Hippocampal formation (tissue), 2 donors: ENCODE data around the gene EMC8.

ENCODE experiments used
- DNase-seq, 2 donors: peaks; one replicate each; lab custom pipeline; 2025; lab: John Stamatoyannopoulos, UW

Gene EMC8

GRCh38 chr16:85729452-85730185 is 69.7 kb downstream of the EMC8 start:
- DNase-seq: no peak

DNA sequence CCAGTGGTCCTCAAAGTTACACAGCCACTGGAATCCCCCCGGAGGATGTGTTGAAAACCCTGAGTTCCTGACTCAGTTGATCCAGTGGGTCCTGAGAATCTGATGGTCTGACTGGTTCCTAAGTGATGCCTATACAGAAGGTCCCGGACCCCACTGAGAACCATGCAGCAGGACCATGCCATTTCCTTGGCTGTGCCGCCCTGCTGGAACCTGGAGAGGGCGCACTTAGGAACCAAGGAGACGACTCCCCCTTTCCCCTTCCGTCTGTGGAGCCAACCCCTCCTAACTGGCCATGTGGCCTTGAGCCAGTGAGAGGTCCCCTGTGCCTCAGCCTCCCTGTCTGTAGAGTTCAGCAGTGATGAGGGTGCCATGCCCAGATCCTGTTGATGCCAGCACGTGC is 70.5 kb downstream of the EMC8 start:
- no peak for DNase-seq
